ENCODE results near the gene KRTAP9-4.
"Not testable (repeated sequence)": the region's sequence is repeated elsewhere in the genome, so short reads cannot be mapped to it uniquely, and the experiment has no call there.

DNA sequence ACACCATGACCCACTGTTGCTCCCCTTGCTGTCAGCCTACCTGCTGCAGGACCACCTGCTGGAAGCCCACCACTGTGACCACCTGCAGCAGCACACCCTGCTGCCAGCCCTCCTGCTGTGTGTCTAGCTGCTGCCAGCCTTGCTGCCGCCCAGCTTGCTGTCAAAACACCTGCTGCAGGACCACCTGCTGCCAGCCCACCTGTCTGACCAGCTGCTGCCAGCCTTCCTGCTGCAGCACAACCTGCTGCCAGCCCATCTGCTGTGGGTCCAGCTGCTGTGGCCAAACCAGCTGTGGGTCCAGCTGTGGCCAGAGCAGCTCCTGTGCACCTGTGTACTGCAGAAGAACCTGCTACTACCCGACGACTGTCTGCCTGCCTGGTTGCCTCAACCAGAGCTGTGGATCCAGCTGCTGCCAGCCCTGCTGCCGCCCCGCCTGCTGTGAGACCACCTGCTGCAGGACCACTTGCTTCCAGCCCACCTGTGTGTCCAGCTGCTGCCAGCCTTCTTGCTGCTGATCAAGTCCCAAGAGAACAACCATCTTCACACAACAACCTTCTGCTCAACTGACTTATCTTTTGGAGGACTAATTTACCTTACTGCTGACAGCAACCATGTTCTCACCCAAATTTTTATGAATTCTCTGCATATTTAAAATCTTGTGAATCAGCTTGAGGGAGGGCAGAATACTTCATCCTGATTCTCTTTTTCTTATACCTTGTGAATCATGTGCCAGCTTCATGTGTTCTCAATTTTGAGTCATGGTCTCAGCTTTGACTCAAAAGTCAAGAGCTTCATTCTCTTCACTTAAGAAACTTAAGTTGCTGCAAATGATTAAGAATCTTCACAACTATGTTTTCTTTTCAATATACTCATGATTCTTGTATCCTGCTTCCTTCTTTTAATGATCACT lies 6.1 kb downstream of the KRTAP9-4 start, which contains the start of gene KRTAP9-9:
- TF ChIP-seq, protein P1, sequence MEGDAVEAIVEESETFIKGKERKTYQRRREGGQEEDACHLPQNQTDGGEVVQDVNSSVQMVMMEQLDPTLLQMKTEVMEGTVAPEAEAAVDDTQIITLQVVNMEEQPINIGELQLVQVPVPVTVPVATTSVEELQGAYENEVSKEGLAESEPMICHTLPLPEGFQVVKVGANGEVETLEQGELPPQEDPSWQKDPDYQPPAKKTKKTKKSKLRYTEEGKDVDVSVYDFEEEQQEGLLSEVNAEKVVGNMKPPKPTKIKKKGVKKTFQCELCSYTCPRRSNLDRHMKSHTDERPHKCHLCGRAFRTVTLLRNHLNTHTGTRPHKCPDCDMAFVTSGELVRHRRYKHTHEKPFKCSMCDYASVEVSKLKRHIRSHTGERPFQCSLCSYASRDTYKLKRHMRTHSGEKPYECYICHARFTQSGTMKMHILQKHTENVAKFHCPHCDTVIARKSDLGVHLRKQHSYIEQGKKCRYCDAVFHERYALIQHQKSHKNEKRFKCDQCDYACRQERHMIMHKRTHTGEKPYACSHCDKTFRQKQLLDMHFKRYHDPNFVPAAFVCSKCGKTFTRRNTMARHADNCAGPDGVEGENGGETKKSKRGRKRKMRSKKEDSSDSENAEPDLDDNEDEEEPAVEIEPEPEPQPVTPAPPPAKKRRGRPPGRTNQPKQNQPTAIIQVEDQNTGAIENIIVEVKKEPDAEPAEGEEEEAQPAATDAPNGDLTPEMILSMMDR (IDR thresholded peaks at IDR 0.05), result not testable (repeated sequence)
- TF ChIP-seq POLR2A (IDR thresholded peaks at IDR 0.05), result not testable (repeated sequence)

Data from right lobe of liver (tissue), 4 donors.